ENCODE results near the gene CEP162. TPM values are rescaled to one million over a fixed set of nuclear protein-coding genes. Genes with fewer than 3 reads are reported as not detected.
"Not testable (repeated sequence)": the region's sequence is repeated elsewhere in the genome, so short reads cannot be mapped to it uniquely, and the experiment has no call there.

Gene CEP162
- total RNA-seq, 1 donor from 2014 or later: 4.7 TPM

DNA sequence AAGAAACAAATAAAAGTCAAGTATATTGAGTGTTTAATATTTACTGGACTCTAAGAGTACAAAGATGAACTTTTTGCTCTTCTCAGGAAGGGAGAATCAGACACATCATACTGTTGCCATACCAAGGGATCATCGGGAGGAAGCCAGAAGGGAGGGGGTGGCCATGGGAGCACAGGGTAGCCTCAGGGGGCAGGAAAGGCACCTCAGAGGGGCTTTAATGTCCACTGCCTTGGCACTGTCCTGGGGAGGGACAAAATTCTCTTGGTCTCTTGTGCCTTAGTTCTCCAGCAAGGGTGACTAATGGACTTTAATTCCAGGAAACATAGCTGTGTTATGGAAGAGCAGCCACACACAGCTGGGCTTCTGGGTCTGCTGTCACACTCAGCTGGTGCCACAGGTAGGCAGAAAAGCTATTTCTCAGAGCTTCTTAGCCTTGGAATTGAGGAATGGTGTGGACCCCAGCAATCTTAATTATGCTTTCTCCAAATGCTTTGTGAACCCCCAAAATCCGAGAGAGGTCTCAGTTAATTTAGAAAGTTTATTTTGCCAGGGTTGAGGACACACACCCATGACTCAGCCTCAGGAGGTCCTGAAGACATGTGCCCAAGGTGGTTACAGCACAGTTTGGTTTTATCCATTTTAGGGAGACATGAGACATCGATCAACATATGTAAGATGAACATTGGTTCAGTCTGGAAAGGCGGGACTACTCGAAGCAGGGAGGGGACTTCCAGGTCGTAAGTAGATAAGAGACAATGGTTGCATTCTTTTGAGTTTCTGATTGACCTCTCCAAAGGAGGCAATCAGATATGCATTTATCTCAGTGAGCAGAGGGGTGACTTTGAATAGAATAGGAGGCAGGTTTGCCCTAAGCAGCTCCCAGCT lies 140.7 kb downstream of the CEP162 start:
- intact Hi-C loops (cut with micrococcal nuclease): no loop called here

DNA sequence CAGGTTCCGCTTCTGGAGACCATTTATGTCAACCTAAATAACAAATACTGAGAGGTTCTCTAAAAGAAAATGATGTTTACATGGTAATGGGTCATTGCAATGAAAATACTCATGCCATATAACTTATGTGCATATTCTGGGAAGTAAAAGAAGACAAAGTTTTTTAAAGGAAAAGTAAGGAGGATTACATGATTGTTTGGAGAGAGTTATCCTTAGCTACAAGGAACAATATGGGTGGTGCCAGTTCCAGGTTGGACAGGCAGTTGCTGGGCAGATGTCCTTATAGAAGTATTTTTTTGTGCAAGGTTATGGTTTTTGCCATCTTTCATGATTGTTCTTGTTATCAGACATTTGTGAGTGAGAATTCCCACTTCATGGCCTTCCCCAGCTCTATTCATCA lies 141.4 kb downstream of the CEP162 start:
- no peaks in the 10 kb centered on the region for H3K4me1 Mint-ChIP-seq (ENCODE audit: low read depth)
- no peaks in the 10 kb centered on the region for H3K36me3 Mint-ChIP-seq (ENCODE audit: low read depth)
- DNase-seq (ENCODE audit: low spot score): no peak
- intact Hi-C loops (cut with micrococcal nuclease): no loop called here
- H3K9me3 Mint-ChIP-seq: no peaks in the 10 kb centered on the region
- no peak overlapping the region for H3K4me3 Mint-ChIP-seq
- H3K27ac Mint-ChIP-seq: no peak overlapping the region
- H3K27me3 Mint-ChIP-seq (ENCODE audit: insufficient read depth): peaks cover 7% of the 10 kb centered on the region

More for the DNA sequence above, 140.7 kb downstream of the CEP162 start:
- no peaks in the 10 kb centered on the region for H3K36me3 Mint-ChIP-seq (ENCODE audit: low read depth)
- no peak overlapping the region for H3K4me3 Mint-ChIP-seq
- H3K4me1 Mint-ChIP-seq (ENCODE audit: low read depth): no peaks in the 10 kb centered on the region
- no peak overlapping the region for H3K27ac Mint-ChIP-seq
- H3K9me3 Mint-ChIP-seq: no peaks in the 10 kb centered on the region
- DNase-seq (ENCODE audit: low spot score): no peak
- H3K27me3 Mint-ChIP-seq (ENCODE audit: insufficient read depth): peaks cover 7% of the 10 kb centered on the region

DNA sequence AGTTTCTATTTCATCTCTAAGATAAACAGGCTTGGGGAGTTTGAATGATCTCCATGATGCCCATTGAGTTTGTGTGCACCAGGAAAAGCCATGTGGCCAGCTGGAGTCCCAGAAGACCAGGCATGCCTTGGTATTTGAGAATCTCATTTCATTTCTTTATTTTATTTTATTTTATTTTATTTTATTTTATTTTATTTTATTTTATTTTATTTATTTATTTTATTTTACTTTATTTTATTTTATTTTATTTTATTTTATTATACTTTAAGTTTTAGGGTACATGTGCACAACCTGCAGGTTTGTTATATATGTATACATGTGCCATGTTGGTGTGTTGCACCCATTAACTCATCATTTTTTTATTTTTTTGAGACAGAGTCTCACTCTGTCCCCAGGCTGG lies 142.7 kb downstream of the CEP162 start:
- H3K27ac Mint-ChIP-seq; H3K27me3 Mint-ChIP-seq (ENCODE audit: insufficient read depth); DNase-seq (ENCODE audit: low spot score); H3K4me3 Mint-ChIP-seq; intact Hi-C loops (cut with micrococcal nuclease); H3K4me1 Mint-ChIP-seq (ENCODE audit: low read depth); H3K9me3 Mint-ChIP-seq; H3K36me3 Mint-ChIP-seq (ENCODE audit: low read depth): not testable (repeated sequence)

DNA sequence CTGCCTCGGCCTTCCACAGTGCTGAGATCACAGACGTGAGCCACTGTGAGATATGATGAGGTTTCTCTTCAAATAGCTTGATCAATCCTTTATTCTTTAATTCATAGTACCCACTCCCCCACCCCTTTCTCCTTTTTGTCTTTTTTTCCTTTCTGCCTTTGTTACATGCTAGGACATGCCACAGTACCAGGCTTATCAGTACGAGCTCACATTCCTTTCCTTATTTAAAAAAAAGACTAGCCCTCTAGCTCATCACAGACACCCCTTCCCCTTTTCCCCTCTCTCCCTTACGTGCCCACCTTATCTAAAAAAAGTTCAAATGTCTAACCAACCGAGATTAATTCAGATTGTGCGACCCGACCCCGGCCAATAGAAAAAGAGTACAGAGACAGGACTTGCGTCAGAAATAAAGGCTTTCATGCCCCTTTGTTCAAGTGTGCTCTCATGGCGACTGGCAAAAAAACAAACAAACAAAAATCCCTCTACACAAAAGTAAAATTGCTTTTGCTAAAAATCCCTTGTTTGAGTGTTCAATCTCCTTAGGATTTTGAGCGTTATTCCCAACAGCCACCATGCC lies 144.7 kb downstream of the CEP162 start:
- no peak overlapping the region for H3K4me3 Mint-ChIP-seq
- no peak overlapping the region for H3K27ac Mint-ChIP-seq
- no peaks in the 10 kb centered on the region for H3K4me1 Mint-ChIP-seq (ENCODE audit: low read depth)
- H3K27me3 Mint-ChIP-seq (ENCODE audit: insufficient read depth): peaks cover 5% of the 10 kb centered on the region
- H3K9me3 Mint-ChIP-seq: no peaks in the 10 kb centered on the region
- no peaks in the 10 kb centered on the region for H3K36me3 Mint-ChIP-seq (ENCODE audit: low read depth)
- intact Hi-C loops (cut with micrococcal nuclease): no loop called here
- no peak for DNase-seq (ENCODE audit: low spot score)

GRCh38 chr6:84081222-84081621 lies 146.2 kb downstream of the CEP162 start:
- H3K4me3 Mint-ChIP-seq: no peak overlapping the region
- H3K27ac Mint-ChIP-seq: no peak overlapping the region
- H3K36me3 Mint-ChIP-seq (ENCODE audit: low read depth): no peaks in the 10 kb centered on the region
- no peaks in the 10 kb centered on the region for H3K9me3 Mint-ChIP-seq
- intact Hi-C loops (cut with micrococcal nuclease): no loop called here
- no peaks in the 10 kb centered on the region for H3K4me1 Mint-ChIP-seq (ENCODE audit: low read depth)
- peaks cover under 1% of the 10 kb centered on the region for H3K27me3 Mint-ChIP-seq (ENCODE audit: insufficient read depth)
- DNase-seq (ENCODE audit: low spot score): no peak

GRCh38 chr6:84078335-84078734 lies 149.1 kb downstream of the CEP162 start:
- intact Hi-C loops (cut with micrococcal nuclease): no loop called here
- Mint-ChIP-seq H3K36me3 (ENCODE audit: low read depth) (no peaks in the 10 kb centered on the region), H3K9me3 (no peaks in the 10 kb centered on the region), H3K4me3 (no peak overlapping the region), H3K4me1 (ENCODE audit: low read depth) (no peaks in the 10 kb centered on the region), H3K27ac (no peak overlapping the region), H3K27me3 (ENCODE audit: insufficient read depth) (no peaks in the 10 kb centered on the region)
- DNase-seq (ENCODE audit: low spot score): no peak

DNA sequence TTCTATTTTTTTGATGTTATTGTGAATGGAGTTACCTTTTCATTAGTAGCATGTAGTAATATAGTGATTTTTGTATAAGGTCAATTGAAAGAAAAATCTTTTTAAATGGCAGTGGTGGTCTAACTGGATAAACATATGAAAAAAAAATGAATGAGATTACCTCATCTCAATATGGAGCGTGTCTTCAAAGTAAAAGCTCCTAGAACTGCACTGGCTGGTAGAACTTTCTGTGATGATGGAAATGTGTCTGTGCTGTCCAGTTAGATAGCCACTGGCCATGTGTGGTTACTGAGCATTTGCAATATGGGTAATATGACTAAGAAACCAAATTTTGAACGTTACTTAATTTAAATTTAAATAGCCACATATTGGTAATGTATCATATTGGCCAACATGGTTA lies 149.8 kb downstream of the CEP162 start:
- Mint-ChIP-seq H3K4me1 (ENCODE audit: low read depth) (no peaks in the 10 kb centered on the region), H3K36me3 (ENCODE audit: low read depth) (no peaks in the 10 kb centered on the region), H3K27ac (no peak overlapping the region), H3K27me3 (ENCODE audit: insufficient read depth) (no peaks in the 10 kb centered on the region), H3K9me3 (no peaks in the 10 kb centered on the region), H3K4me3 (no peak overlapping the region)
- intact Hi-C loops (cut with micrococcal nuclease): no loop called here
- no peak for DNase-seq (ENCODE audit: low spot score)

DNA sequence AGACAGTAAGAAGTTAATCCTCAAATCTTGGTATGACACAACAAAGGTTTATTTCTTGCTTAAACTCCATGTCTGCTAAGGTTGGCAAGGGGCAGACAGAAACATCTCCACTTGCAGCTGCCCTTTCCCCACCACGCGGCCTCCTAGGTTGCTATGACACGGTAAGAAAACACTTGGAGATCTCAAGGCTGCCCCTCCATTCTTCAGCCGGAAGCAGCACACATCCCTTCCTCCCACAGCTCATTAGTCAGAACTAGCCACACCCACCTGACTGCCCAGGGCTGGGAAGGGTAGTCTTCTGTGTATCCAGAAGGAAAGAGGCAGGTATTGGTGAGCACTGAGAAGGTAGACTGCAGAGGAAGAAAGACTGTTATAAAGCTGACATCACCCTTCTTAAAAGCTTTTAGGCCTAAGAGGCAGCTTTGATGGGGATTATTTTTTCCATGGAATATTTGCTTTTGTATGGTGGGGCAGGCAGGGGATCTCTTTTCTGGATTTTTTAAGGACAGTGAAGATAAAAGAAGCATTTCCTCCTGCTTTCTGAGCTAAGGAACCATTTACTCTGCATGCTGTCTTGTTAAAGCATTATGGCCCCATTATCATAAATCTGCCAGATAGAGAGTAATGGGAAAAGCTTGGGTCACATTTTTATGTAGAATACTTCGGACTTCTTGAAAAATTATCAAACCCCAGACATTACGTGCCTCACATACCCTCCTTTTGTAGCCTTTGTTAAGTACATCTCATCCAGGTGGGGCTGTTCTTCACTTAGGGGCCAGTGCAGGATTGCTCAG lies 152.3 kb downstream of the CEP162 start:
- H3K4me3 Mint-ChIP-seq: no peak overlapping the region
- H3K4me1 Mint-ChIP-seq (ENCODE audit: low read depth): no peaks in the 10 kb centered on the region
- no peaks in the 10 kb centered on the region for H3K36me3 Mint-ChIP-seq (ENCODE audit: low read depth)
- no peaks in the 10 kb centered on the region for H3K9me3 Mint-ChIP-seq
- H3K27ac Mint-ChIP-seq: no peak overlapping the region
- intact Hi-C loops (cut with micrococcal nuclease): no loop called here
- DNase-seq (ENCODE audit: low spot score): no peak
- no peaks in the 10 kb centered on the region for H3K27me3 Mint-ChIP-seq (ENCODE audit: insufficient read depth)

Other genes starting within 250 kb of the CEP162 start
- not detected in 2 replicates for gene MRAP2, start 193.9 kb downstream of the CEP162 start, total RNA-seq

Data from activated T-helper 1 cell treated with anti-CD3 and anti-CD28 coated beads, Interleukin-12 subunit alpha, Interleukin-12 subunit beta, Interleukin-2, Interleukin-4 antibody, amounts not matched to agents 30 ng/mL and 10 ng/mL and 1 ng/mL, durations not matched to agents 14 hours and 24 hours and 36 hours (primary cell).